Kidney epithelial cell (primary cell): ENCODE results near the gene MSH3. TPM values are rescaled to one million over a fixed set of nuclear protein-coding genes. Genes with fewer than 3 reads are reported as not detected.

Source experiments
- DNase-seq: peaks from one replicate; pipeline ENCODE4 v3.0.0-alpha.2; 2010; ENCODE audit warnings: low read depth
- H3K27me3 ChIP-seq: 2 replicates; pipeline ENCODE4 v1.6.0; 2011; ENCODE audit warnings: low read length; ENCODE audit not compliant: control insufficient read depth, insufficient read depth
- H3K36me3 ChIP-seq: 2 replicates; pipeline ENCODE4 v1.5.1; 2011; ENCODE audit warnings: low read length; ENCODE audit not compliant: control insufficient read depth, insufficient read depth
- H3K4me3 ChIP-seq: 2 replicates; pipeline ENCODE4 v1.5.1; 2011; ENCODE audit warnings: low read depth, mild to moderate bottlenecking, control low read depth, low read length
- CTCF ChIP-seq: IDR thresholded peaks from 2 replicates; pipeline ENCODE4 v1.5.1; 2011; ENCODE audit warnings: mild to moderate bottlenecking, moderate library complexity, low read length, control low read depth, inconsistent platforms; ENCODE audit not compliant: insufficient read depth, poor library complexity, severe bottlenecking
- total RNA-seq: library from RNA; depleted of rRNA; stranded (reverse); fragments of >200 nt; gene quantifications from 2 replicates; pipeline ENCODE4 v1.2.3, GENCODE V29; 2015

The MSH3 gene
- total RNA-seq, 1 donor from 2014 or later, result 23.5 TPM

- no peak overlapping the region for H3K4me3 ChIP-seq
- TF ChIP-seq CTCF, result no peak
- no peak for DNase-seq
- no peaks in the 10 kb centered on the region for H3K27me3 ChIP-seq
- H3K36me3 ChIP-seq, result no peaks in the 10 kb centered on the region
These were observed 102.8 kb downstream of the MSH3 start for GRCh38 chr5:80757290-80757689.

GRCh38 chr5:80759866-80760577, 105.6 kb downstream of the MSH3 start:
- H3K27me3 ChIP-seq, result no peaks in the 10 kb centered on the region
- no peak for TF ChIP-seq CTCF
- no peaks in the 10 kb centered on the region for H3K36me3 ChIP-seq
- no peak overlapping the region for H3K4me3 ChIP-seq
- DNase-seq, result no peak

GRCh38 chr5:80760680-80761079, 106.2 kb downstream of the MSH3 start:
- DNase-seq, result no peak
- Histone ChIP-seq H3K27me3 (no peaks in the 10 kb centered on the region), H3K36me3 (no peaks in the 10 kb centered on the region), H3K4me3 (no peak overlapping the region)
- no peak for TF ChIP-seq CTCF

GRCh38 chr5:80761176-80761575, 106.7 kb downstream of the MSH3 start:
- Histone ChIP-seq H3K4me3 (no peak overlapping the region), H3K36me3 (no peaks in the 10 kb centered on the region), H3K27me3 (no peaks in the 10 kb centered on the region)
- DNase-seq, result no peak
- no peak for TF ChIP-seq CTCF

GRCh38 chr5:80761966-80762365, 107.5 kb downstream of the MSH3 start:
- H3K27me3 ChIP-seq, result no peaks in the 10 kb centered on the region
- TF ChIP-seq CTCF, result no peak
- H3K36me3 ChIP-seq, result no peaks in the 10 kb centered on the region
- H3K4me3 ChIP-seq, result no peak overlapping the region
- no peak for DNase-seq

- Histone ChIP-seq H3K4me3 (no peak overlapping the region), H3K36me3 (no peaks in the 10 kb centered on the region), H3K27me3 (no peaks in the 10 kb centered on the region)
- no peak for DNase-seq
- no peak for TF ChIP-seq CTCF
These were observed 108.1 kb downstream of the MSH3 start for GRCh38 chr5:80762573-80762972.
